Activated naive CD4-positive, alpha-beta T cell treated with anti-CD3 and anti-CD28 coated beads, Interleukin-2, amount 50 U/mL, for 16 hours (primary cell): ENCODE data around the gene ACIN1.
A peak's percentile ranks its signal among the peaks of the same experiment; 100 is the strongest.

Source experiments
- DNase-seq: peaks from one replicate; pipeline ENCODE4 v3.0.0-alpha.2; 2020

Gene ACIN1

DNA sequence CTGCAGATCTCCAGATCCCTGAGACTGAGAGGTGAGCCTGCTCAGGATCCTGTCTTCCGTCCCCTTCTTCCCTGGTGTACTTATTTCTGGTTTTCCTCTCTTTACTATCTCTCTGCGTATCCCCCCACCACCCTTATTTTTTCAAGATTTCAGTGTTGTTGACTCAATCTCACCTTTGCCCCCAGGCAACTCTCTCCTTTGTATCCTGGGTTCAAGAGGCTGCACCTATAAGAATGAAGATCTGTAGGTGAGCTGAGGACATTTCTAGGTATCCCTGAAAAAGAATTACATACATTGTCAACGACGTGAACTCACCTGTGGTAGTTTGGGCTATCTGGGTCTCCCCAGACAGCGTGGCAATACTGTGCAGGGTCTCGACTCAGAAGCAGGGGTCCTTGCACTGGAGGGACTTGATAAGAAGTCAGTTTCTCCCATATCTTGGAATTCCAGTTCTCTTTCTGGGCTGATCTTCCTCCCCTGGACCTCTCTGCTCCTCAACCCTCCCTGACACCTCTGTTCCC is 9.2 kb upstream of the ACIN1 start:
- DNase-seq, result no peak

GRCh38 chr14:23103581-23103980 is 8.6 kb upstream of the ACIN1 start:
- DNase-seq, result no peak

DNA sequence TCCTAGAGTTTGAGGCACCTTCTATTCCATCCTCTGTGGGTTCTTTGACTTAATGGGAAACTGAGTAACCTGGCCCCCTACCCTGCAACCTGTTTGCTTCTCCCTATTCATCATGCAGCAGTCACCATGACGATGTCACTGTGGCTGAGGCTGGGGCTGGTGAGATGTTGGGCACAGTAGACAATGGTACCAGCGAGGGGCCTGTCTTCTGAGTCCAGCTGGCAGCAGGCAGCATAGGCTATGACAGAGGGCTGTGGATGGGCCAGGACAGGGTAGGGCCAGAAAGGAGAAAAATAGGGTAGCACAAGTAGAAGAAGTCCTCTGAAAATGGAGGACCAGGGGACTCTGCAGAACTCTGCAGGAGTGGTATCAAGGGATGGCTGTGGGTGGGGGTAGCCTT is 7.9 kb upstream of the ACIN1 start:
- no peak for DNase-seq

DNA sequence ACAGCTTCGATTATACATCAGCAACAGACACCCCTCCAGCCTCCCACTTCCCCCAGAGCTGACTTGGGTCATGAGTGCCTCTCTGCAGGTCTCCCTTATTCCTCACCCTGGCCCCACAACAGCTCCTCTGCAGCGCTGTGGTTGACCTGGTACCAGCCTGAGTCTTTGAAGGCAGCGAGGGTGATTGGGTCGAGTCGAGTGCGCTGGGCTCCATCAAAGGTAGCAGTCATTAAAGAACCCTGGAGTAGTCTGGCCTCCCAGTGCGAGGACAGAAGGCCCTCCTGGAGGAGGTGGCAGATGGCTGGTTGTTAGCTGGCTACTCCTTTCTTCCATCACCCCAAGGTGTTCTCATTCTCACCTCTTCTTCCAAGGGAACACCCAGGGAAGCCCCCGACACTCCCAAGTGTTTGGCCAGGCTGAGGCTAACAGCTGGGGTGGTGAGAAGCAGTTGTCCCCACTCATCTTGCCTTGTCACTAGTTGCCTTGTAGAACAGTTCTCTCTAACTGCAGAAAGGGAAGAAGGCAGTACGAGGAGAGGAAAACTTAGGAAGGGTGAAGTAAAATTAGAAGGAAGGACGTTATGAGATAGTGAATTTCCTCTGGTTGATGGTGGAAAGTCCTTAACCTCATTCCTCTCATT is 7.2 kb upstream of the ACIN1 start:
- DNase-seq, result no peak

GRCh38 chr14:23101213-23101970 is 6.5 kb upstream of the ACIN1 start:
- no peak for DNase-seq

DNA sequence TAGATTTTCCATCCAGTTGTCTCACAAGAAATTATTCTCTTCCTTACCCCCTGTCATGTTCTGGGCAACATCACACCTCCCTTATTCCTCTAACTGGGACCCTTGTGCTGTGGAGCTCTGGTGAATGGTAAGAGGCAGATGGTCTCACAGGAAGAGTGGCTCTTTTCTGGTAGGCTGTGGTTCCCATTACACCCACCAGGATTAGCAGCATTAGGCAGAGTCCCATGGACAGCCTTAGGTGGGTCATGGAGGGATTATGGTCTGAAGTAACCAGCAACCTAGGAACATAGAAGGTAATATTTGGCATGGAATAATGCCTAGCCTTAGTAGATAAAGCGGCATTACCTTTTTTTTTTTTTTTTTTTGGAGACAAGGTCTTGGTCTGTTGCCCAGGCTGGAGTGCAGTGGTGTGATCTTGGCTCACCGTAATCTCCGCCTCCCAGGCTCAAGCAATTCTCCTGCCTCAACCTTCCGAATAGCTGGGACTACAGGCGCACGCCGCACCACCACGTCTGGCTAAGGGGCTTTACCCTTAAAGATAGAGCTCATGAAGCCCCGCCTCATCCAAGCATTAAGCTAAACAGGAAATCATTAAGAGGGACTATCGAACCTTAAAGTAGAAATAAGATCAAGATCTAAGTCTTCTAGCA is 4.4 kb upstream of the ACIN1 start:
- DNase-seq, result no peak

DNA sequence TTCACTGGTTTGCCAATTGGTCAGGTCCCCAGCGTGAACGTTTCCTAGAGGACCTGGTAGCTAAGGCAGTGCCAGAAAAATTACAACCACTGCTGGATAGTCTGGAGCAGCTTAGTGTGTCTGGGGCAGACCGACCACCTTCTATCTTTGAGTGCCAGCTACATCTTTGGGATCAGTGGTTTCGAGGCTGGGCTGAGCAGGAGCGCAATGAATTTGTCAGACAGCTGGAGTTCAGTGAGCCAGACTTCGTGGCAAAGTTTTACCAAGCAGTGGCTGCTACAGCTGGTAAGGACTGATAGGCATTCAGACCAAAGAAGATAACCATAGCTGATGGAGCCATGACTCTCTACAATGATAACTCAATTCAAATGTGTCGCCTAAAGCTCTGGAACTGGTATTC is 2.9 kb upstream of the ACIN1 start:
- no peak for DNase-seq

DNA sequence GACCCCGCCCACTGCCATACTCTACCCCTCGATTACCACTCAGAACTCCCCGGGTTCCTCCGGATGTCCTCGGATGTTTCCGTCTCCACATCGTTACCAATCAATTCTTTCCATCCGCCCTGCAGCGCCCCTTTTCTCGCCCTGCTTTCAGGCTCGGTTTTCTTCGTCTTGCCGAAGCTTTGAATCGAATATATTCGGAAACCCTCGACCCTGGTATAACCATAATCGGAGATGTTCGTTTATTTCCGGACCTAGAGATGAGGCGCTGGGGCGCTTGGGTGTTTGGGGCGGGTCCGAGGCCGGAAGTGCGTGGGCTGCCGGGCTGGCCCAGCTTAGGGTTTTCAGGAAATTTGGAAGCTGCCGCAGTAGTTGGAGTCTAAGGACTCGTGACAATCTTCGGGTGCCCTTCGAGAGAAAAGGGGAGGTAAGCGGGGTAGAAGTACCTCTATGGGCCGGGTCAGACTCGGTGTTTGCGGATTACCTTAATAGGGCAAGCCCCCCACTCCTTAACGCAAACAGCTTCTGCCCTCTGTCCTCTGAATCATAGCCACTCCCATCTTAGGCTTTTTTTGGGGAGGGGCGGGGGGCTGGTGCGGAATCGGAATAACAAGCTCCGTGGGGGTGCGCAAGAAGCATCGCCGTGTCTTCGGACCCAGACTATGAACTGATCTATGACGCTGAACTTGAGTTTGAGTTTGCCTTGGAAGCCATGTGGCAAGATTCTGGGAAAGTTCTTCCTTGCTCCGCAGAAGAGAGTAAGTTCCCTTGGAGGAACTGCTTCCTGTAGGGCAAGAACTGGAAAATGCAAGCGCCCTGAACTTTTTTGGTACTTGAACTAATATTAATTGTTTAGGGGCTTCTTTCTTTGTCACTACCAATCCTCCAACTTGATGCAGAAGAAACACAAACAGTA is 516 bp upstream of the ACIN1 start, which contains the start of gene C14orf119:
TSS of gene C14orf119 (plus strand) at position 310 of the 913 bp plus-strand sequence. CDS start 2,154 bp downstream, outside the sequence.
- peak; percentile 99 for DNase-seq

- peak; percentile 75 for DNase-seq
Observed at GRCh38 chr14:23093991-23094665, 808 bp downstream of the ACIN1 start.

GRCh38 chr14:23093526-23093925 is 1.4 kb downstream of the ACIN1 start:
- DNase-seq, result no peak

DNA sequence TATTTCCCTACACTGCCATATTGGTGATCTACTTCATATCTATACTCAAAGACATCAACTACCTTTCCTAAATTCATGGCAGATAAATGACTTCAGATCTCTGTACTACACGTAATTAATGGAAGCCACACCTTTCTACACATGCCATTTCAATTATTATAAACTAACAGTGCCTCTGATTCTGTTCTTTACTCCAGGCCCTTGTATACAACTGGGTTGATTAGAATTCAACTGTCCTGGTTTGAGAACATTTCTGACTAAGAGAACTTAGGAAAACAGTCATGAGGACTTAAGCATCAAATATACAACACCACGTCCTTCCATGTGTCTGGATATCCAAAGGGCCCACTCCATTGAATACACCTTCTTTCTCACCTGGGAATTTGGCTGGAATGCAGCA is 1.8 kb downstream of the ACIN1 start:
- no peak for DNase-seq

DNA sequence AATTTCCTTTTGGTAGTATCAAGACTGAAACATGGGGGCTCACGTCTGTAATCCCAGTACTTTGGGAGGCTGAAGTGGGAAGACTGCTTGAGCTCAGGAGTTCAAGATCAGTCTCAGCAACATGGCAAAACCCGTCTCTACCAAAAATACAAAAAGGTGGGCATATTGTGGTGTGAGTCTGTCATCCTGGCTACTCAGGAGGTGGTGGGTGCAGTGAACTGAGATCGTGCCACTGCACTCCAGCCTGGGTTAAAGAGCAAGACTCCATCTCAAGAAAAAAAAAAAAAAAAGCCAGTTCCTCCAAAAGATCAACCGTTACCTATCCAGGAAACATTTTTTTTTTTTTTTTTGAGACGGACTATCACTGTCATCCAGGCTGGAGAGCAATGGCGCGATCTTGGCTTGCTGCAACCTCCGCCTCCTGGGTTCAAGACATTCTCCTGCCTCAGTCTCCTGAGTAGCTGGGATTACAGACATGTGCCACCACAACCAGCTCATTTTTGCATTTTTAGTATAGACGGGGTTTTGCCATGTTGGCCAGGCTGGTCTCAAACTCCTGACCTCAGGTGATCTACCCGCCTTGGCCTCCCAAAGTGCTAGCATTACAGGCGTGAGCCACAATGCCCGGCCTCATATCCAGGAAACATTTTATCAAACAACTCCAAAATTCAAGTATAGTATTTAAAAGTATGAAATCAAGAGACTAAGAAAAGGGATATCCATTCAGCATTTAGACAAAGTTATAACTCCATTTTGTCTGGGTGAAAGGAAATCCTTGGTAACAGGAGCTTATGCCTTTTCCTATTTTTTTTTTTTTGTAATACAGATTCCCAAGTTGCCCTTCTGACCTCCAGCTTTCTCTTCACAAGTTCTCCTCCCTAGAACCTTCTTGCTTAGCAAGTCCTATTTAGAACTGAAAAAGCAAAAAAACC is 3.4 kb downstream of the ACIN1 start:
- no peak for DNase-seq

- DNase-seq, result no peak
Observed at GRCh38 chr14:23090254-23090636, 4.7 kb downstream of the ACIN1 start.

- DNase-seq, result no peak
Observed at GRCh38 chr14:23089498-23090253, 5.3 kb downstream of the ACIN1 start.

GRCh38 chr14:23086565-23086964 is 8.4 kb downstream of the ACIN1 start:
- DNase-seq, result no peak

DNA sequence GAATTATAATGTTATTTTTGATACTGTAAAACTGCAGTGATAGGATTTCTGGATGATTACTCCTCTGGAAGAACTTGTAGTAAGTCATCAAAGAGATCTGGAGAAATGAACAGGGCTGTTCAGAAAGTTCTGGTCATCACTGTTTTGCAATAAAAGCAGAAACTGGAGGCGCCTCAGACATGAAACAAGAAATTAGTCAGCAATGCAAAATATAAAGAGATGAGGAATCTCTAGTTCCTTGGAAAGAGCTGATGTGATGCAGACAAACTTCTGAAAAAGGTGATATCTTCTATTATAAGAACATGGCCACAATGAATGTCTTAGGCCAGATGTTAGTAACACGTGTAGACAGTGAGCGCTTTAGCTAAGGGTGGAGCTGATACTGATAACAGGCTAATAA is 9.5 kb downstream of the ACIN1 start:
- DNase-seq, result no peak

DNA sequence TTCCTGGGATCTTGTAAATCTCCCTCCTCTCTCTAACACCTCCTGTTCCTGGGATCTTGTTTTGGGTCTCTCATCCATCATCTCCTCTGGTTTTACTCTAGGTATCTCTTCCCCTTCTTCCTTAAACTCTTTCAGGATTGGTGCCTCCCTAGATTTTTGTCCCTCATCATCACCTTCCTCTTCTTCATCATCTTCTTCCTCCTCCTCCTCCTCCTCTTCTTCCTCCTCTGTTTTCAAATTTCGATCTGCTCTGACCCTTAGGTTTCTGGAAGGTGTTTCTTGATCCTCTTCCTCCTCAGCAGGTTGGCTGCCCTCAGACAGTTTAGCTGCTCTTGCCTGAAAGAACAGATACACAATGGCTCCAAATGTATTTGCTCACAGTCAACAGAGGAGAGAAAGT is 14.5 kb downstream of the ACIN1 start:
- DNase-seq, result no peak

GRCh38 chr14:23079716-23080115 is 15.2 kb downstream of the ACIN1 start:
- DNase-seq, result no peak

DNA sequence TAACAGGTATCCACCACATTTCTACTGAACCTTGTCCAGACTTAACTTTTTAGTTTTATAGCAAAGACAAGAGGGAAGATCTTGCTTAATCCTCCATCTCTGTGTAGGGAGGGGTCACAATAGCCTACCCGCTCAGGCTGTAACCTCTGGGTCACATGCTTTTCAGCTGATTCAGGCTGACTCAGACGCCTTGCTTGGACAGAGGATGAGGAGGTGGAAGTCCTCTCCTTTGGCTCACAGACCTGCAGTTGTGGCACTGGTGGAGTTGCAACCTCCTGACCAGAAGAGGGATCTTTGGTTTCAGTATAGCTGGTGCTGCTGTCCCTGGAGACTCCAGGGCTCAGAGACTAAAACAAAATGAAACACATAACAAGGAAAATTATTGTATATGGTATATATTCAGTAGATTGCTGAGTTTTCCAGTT is 16.2 kb downstream of the ACIN1 start:
- DNase-seq, result no peak

DNA sequence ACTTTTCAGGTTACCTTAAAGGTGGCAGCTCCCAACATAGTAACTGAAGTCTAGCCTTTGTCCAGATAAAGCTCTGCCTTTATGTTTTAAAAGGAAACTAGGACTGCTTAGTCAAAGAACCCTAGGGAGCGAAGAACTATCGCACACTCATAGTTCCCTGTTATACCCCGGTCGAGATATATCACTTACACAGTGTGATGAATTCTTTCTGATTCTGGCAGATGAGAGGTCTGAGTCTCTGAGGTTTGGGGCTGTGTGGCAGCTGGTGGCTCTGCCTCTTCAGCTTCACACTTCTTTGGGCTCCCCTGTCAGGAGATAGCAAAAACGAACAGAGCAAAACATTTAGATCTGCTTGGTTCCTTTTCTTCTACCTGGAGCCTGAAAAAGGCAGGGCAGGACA is 17.0 kb downstream of the ACIN1 start:
- no peak for DNase-seq
